Stomach (tissue), 19 donors: ENCODE measurements around the gene DHRS4L2. TPM values are rescaled to one million over a fixed set of nuclear protein-coding genes. Genes with fewer than 3 reads are reported as not detected.
"Not testable (repeated sequence)": the region's sequence is repeated elsewhere in the genome, so short reads cannot be mapped to it uniquely, and the experiment has no call there.

ENCODE experiments used
- DNase-seq, 2 donors: peaks; one replicate each; pipeline versions ENCODE4 v3.0.0 to v3.0.0-alpha.2; 2013 to 2019
- H3K27ac ChIP-seq, 5 donors: fragments of 200-600 bp in 4 of 5; sonication (generic) in 4 of 5; one replicate each; pipeline ENCODE4 v1.5.1; 2013 to 2019; ENCODE audit warnings: mild to moderate bottlenecking in 1 of 5, moderate library complexity in 1 of 5
- H3K27me3 ChIP-seq, 3 donors: fragments of 200-600 bp; sonication (generic); one replicate each; pipeline ENCODE4 v1.5.1; 2017 to 2019; ENCODE audit warnings: mixed run types in 1 of 3
- H3K36me3 ChIP-seq, 4 donors: fragments of 200-600 bp; sonication (generic); 1 replicate in 3 of 4; 2 replicates in 1 of 4; pipeline ENCODE4 v1.5.1; 2016 to 2019
- H3K4me1 ChIP-seq, 4 donors: fragments of 200-600 bp; sonication (generic); one replicate each; pipeline ENCODE4 v1.5.1; 2016 to 2019
- H3K4me3 ChIP-seq, 4 donors: fragments of 200-600 bp; sonication (generic) in 3 of 4; one replicate each; pipeline ENCODE4 v1.5.1; 2016 to 2019; ENCODE audit warnings: mild to moderate bottlenecking in 1 of 4
- H3K9me3 ChIP-seq, 4 donors: fragments of 200-600 bp; sonication (generic); one replicate each; pipeline ENCODE4 v1.5.1; 2016 to 2019
- CTCF ChIP-seq, 7 experiments: fragments of 450-650 bp in 4 of 7; fragments of 200-600 bp in 3 of 7; sonication (generic) in 3 of 7; IDR thresholded peaks; one replicate each; pipeline ENCODE4 v1.5.1; 2016 to 2019; ENCODE audit warnings: antibody characterized with exemption in 7 of 7, control low read depth in 2 of 7, mild to moderate bottlenecking in 1 of 7
- EP300 ChIP-seq: sonication (generic); formaldehyde crosslinking; IDR thresholded peaks from one replicate; pipeline ENCODE4 v1.6.1; 2017; ENCODE audit warnings: antibody characterized with exemption
- POLR2A ChIP-seq, 4 donors: fragments of 450-650 bp; IDR thresholded peaks; one replicate each; pipeline ENCODE4 v1.6.1; 2016; ENCODE audit warnings: antibody characterized with exemption in 4 of 4, control low read depth in 2 of 4, mild to moderate bottlenecking in 1 of 4, moderate library complexity in 1 of 4
- POLR2AphosphoS5 ChIP-seq, 3 donors: sonication (generic); formaldehyde crosslinking; IDR thresholded peaks; one replicate each; pipeline ENCODE4 v1.6.1; 2016; ENCODE audit warnings: antibody characterized with exemption in 3 of 3
- WGBS, 5 donors: extraction: QIAGEN DNeasy Blood & Tissue Kit in 3 of 5; methylation state at CpG; one replicate each; pipeline versions ENCODE4 v1.1.5 to v1.1.7; 2013 to 2018; 5-methylcytosine and 5-hydroxymethylcytosine counted together
- intact Hi-C: fragments of 100-400 bp; cut with DNase I; formaldehyde crosslinking; loops from one replicate; pipeline ENCODE4 v1.15.1; 2023; ENCODE audit warnings: low total_unique reads
- long read RNA-seq, 10 donors: transcript quantifications; one replicate each; lab custom pipeline, GENCODE V29; 2026
- polyA plus RNA-seq, 3 donors: library from polyadenylated mRNA; stranded (reverse); fragments of 200-250 nt; gene quantifications; one replicate each; pipeline ENCODE4 v1.2.3, GENCODE V29; 2013
- total RNA-seq, 5 donors: library from RNA; depleted of rRNA; stranded (reverse); fragments of >200 nt; gene quantifications; one replicate each; pipeline versions ENCODE4 v1.1.0 to v1.2.3, GENCODE V29; 2014 to 2016
- donor health status: healthy with polysubstance abuse.
- donor health status: Bipolar disorder and iron deficiency.
- donor health status: healthy.

DHRS4L2 gene
- total RNA-seq (10 to 100 TPM in 3 of 5 donors, 1 to 10 TPM in 1, not detected in 1; 9.7 to 44.2 (median 26.9) TPM), polyA plus RNA-seq (10 to 100 TPM; 27.5 to 64.0 (median 44.3) TPM)
- long read RNA-seq, donor 1, result 0 reads
- long read RNA-seq, donor 2, partial matches to known transcripts, result 0 of 1 reads
- long read RNA-seq, donor 2, other reads (novel, unspliced or antisense), result 0 of 1 reads
- long read RNA-seq, donor 3, partial matches to known transcripts, result 0 of 2 reads
- long read RNA-seq, donor 3, other reads (novel, unspliced or antisense), result 0 of 2 reads
- long read RNA-seq, donor 4, result 0 reads
- long read RNA-seq, donor 5, result 0 reads
- long read RNA-seq, donor 6, transcript DHRS4L2-202 (5 exons, 1,117 nt), result major isoform, 8 of 9 reads
- long read RNA-seq, donor 6, partial matches to known transcripts, result 0 of 9 reads
- long read RNA-seq, donor 6, other reads (novel, unspliced or antisense), result 0 of 9 reads
- long read RNA-seq, donor 7, partial matches to known transcripts, result 0 of 1 reads
- long read RNA-seq, donor 7, other reads (novel, unspliced or antisense), result 0 of 1 reads
- long read RNA-seq, donor 8, partial matches to known transcripts, result 0 of 2 reads
- long read RNA-seq, donor 8, other reads (novel, unspliced or antisense), result 0 of 2 reads
- long read RNA-seq, donor 9, partial matches to known transcripts, result 0 of 1 reads
- long read RNA-seq, donor 9, other reads (novel, unspliced or antisense), result 0 of 1 reads
- long read RNA-seq, donor 10, result 0 reads

GRCh38 chr14:23988607-23989363 lies at the start of gene DHRS4L2:
TSS of gene DHRS4L2 (plus strand) at chr14:23988929. CDS start at chr14:23988948, 19 bp downstream.
- H3K9me3 ChIP-seq, H3K36me3 ChIP-seq, H3K27me3 ChIP-seq, intact Hi-C loops: not testable (repeated sequence)
- peaks cover 0 to 49% (median 42%) of the 10 kb centered on the region in 4 donors for H3K4me1 ChIP-seq
- peak within 1 kb of the TSS; percentile 17 to 51 (median 34) for H3K4me3 ChIP-seq
- TF ChIP-seq CTCF (IDR thresholded peaks at IDR 0.05) (peak in 1 of 7 experiments; percentile 15), POLR2AphosphoS5 (IDR thresholded peaks at IDR 0.05) (peak in 1 of 3 donors; percentile 73)
- H3K27ac ChIP-seq, result peak within 1 kb of the TSS; percentile 67 to 92 (median 80)
- WGBS, 5 donors, result 6 to 31% (median 8%) methylated on average over 14 to 40 of the region's 40 CpGs
- DNase-seq, result peak; percentile 91 to 95

GRCh38 chr14:23939607-23940326 lies 49.0 kb upstream of the DHRS4L2 start:
- H3K4me3 ChIP-seq, result no peak overlapping the region
- H3K9me3 ChIP-seq, result no peaks in the 10 kb centered on the region
- no peak overlapping the region for H3K27ac ChIP-seq
- peaks cover 0 to 17% (median 14%) of the 10 kb centered on the region in 4 donors for H3K4me1 ChIP-seq
- DNase-seq, result no peak
- H3K27me3 ChIP-seq, result no peaks in the 10 kb centered on the region
- 76 to 86% (median 84%) methylated on average over 3 of the region's 3 CpGs for WGBS, 5 donors
- intact Hi-C loops, result no loop called here
- peaks cover 13 to 28% (median 20%) of the 10 kb centered on the region in 4 donors for H3K36me3 ChIP-seq
- TF ChIP-seq CTCF (IDR thresholded peaks at IDR 0.05) (no peak), POLR2AphosphoS5 (IDR thresholded peaks at IDR 0.05) (no peak)

DNA sequence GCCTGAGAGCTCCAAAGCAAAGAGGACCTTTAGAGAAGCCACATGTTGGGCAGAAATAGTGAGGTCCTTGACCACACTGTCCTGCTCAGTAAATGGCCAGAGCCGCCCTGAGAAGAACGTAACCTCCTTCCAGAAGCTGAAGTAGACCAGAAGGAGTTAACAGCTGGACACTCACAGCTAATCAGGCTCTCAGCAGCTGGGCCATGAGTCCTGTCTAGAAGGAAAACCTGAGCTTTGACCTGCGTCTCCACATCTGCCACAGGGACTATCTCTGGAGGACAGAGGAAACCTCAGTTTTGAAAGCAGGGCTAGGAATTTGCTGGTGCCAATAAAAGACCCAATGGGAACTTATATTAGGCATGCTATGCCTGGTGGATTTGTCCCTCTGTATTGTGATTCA lies 47.5 kb upstream of the DHRS4L2 start:
- H3K36me3 ChIP-seq, result peaks cover 13 to 28% (median 20%) of the 10 kb centered on the region in 4 donors
- DNase-seq, result no peak
- no peak overlapping the region for H3K27ac ChIP-seq
- no peak overlapping the region for H3K4me3 ChIP-seq
- intact Hi-C loops, result no loop called here
- no peaks in the 10 kb centered on the region for H3K9me3 ChIP-seq
- peaks cover 0 to 11% (median 7%) of the 10 kb centered on the region in 4 donors for H3K4me1 ChIP-seq
- no peak for TF ChIP-seq CTCF (IDR thresholded peaks at IDR 0.05)
- TF ChIP-seq EP300, result no peak
- WGBS, 5 donors, result 53 to 99% (median 74%) methylated on average over 3 of the region's 3 CpGs
- H3K27me3 ChIP-seq, result no peaks in the 10 kb centered on the region

DNA sequence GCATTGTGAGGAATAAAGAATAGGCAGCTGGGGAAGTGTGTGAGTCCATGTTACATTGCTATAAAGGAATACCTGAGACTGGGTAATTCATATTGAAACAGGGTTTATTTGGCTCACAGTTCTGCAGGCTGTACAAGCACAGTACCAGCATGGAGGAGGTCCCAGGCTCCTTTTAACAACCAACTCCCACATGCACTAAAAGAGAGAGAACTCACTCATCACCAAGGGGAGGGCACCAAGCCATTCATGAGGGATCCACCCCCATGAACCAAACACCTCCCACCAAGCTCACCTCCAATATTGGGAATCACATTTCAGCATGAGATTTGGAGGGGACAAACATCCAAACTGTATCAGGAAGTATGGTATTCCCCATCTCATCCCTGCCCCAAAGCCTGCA lies 47.1 kb upstream of the DHRS4L2 start:
- DNase-seq, result no peak
- Histone ChIP-seq H3K36me3 (peaks cover 13 to 28% (median 20%) of the 10 kb centered on the region in 4 donors), H3K27ac (no peak overlapping the region), H3K9me3 (no peaks in the 10 kb centered on the region), H3K4me1 (peaks cover 0 to 7% (median 4%) of the 10 kb centered on the region in 4 donors), H3K27me3 (no peaks in the 10 kb centered on the region), H3K4me3 (no peak overlapping the region)
- no peak for TF ChIP-seq EP300
- no peak for TF ChIP-seq CTCF (IDR thresholded peaks at IDR 0.05)
- no peak for TF ChIP-seq POLR2A (IDR thresholded peaks at IDR 0.05)
- no peak for TF ChIP-seq POLR2AphosphoS5 (IDR thresholded peaks at IDR 0.05)
- intact Hi-C loops, result no loop called here
